HG02798 (cell line): Measurements from ENCODE around the gene SETD3.

Experiments used
- ATAC-seq: cut with Tn5 transposase; IDR thresholded peaks from one replicate; pipeline ENCODE4 v1.9.1; 2021; ENCODE audit warnings: mild to moderate bottlenecking; ENCODE audit not compliant: unreplicated experiment, poor library complexity

The SETD3 gene

GRCh38 chr14:99503848-99504453, 23.3 kb upstream of the SETD3 start:
- no peak for ATAC-seq

GRCh38 chr14:99502989-99503421, 22.3 kb upstream of the SETD3 start:
- ATAC-seq, result no peak

- no peak for ATAC-seq
Measured at GRCh38 chr14:99497894-99498293, 17.2 kb upstream of the SETD3 start.

- no peak for ATAC-seq
Measured at GRCh38 chr14:99497341-99497740, 16.7 kb upstream of the SETD3 start.

- no peak for ATAC-seq
Measured at GRCh38 chr14:99484106-99484505, 3.4 kb upstream of the SETD3 start.

GRCh38 chr14:99481745-99482099, 1.1 kb upstream of the SETD3 start:
- no peak for ATAC-seq

GRCh38 chr14:99480917-99481744, 472 bp upstream of the SETD3 start, which contains the start of gene CCNK:
Gene CCNK (plus strand): TSS chr14:99481409. CDS start chr14:99492678, 11,269 bp downstream.
- ATAC-seq, result peak; percentile 89

- no peak for ATAC-seq
Measured at GRCh38 chr14:99479160-99479905, 1.3 kb downstream of the SETD3 start.

GRCh38 chr14:99478128-99478527, 2.5 kb downstream of the SETD3 start:
- ATAC-seq, result no peak

- ATAC-seq, result no peak
Measured at GRCh38 chr14:99476864-99477263, 3.8 kb downstream of the SETD3 start.

GRCh38 chr14:99475660-99476059, 5.0 kb downstream of the SETD3 start:
- ATAC-seq, result no peak

- no peak for ATAC-seq
Measured at GRCh38 chr14:99475179-99475578, 5.5 kb downstream of the SETD3 start.

- no peak for ATAC-seq
Measured at GRCh38 chr14:99473458-99473857, 7.2 kb downstream of the SETD3 start.

- no peak for ATAC-seq
Measured at GRCh38 chr14:99472937-99473336, 7.7 kb downstream of the SETD3 start.

GRCh38 chr14:99471731-99472130, 8.9 kb downstream of the SETD3 start:
- no peak for ATAC-seq

GRCh38 chr14:99468836-99469592, 11.6 kb downstream of the SETD3 start:
- no peak for ATAC-seq

- ATAC-seq, result no peak
Measured at GRCh38 chr14:99468081-99468480, 12.6 kb downstream of the SETD3 start.

- ATAC-seq, result no peak
Measured at GRCh38 chr14:99467336-99468078, 13.2 kb downstream of the SETD3 start.

- ATAC-seq, result no peak
Measured at GRCh38 chr14:99466758-99467157, 13.9 kb downstream of the SETD3 start.

GRCh38 chr14:99465288-99465687, 15.4 kb downstream of the SETD3 start:
- no peak for ATAC-seq
